ENCODE data around the gene TEX13B.

DNA sequence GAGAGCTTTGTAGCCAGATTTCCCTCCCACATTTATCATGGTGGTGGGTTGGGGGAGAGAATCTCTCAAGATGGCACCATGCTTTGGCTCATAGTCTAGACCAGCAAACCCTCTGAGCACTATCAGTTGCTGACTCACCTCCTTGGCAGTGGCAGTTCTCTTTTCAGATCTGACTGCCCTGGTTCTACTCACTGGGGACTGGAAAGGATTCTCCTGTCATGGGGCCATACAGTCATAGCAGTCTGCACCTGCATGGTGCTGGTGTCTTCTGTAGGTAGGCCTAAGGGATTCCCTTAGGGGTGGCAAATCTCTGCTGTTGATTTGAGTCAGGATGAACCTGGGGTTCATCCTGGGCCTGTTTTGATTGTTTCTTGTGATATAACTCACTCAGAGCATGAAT lies 2.6 kb downstream of the TEX13B start:
- TF ChIP-seq POLR2AphosphoS5 (IDR thresholded peaks at IDR 0.05) (no peak), MXI1 (conservative IDR thresholded peaks at IDR 0.05; ENCODE audit: poor library complexity, severe bottlenecking) (no peak), REST (IDR thresholded peaks at IDR 0.05; ENCODE audit: borderline replicate concordance) (no peak), TAF1 (IDR thresholded peaks at IDR 0.05; ENCODE audit: low read depth) (no peak), EZH2 (IDR thresholded peaks at IDR 0.05; ENCODE audit: borderline replicate concordance, insufficient read depth, low read length, poor library complexity, severe bottlenecking) (no peak), EP300 (conservative IDR thresholded peaks at IDR 0.05; ENCODE audit: poor library complexity, severe bottlenecking) (no peak)
- TF ChIP-seq, protein P1, sequence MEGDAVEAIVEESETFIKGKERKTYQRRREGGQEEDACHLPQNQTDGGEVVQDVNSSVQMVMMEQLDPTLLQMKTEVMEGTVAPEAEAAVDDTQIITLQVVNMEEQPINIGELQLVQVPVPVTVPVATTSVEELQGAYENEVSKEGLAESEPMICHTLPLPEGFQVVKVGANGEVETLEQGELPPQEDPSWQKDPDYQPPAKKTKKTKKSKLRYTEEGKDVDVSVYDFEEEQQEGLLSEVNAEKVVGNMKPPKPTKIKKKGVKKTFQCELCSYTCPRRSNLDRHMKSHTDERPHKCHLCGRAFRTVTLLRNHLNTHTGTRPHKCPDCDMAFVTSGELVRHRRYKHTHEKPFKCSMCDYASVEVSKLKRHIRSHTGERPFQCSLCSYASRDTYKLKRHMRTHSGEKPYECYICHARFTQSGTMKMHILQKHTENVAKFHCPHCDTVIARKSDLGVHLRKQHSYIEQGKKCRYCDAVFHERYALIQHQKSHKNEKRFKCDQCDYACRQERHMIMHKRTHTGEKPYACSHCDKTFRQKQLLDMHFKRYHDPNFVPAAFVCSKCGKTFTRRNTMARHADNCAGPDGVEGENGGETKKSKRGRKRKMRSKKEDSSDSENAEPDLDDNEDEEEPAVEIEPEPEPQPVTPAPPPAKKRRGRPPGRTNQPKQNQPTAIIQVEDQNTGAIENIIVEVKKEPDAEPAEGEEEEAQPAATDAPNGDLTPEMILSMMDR (IDR thresholded peaks at IDR 0.05; ENCODE audit: poor library complexity, severe bottlenecking): no peak
